GM13976 (cell line): ENCODE results near the gene OR10P1.

Experiments
- DNase-seq: peaks from one replicate; pipeline ENCODE4 v3.0.0; 2012; ENCODE audit warnings: low spot score
- CTCF ChIP-seq: IDR thresholded peaks from 2 replicates; pipeline ENCODE4 v1.5.1; 2012; ENCODE audit warnings: borderline replicate concordance, mild to moderate bottlenecking; ENCODE audit not compliant: insufficient read depth; ENCODE audit errors: extremely low read depth, missing control alignments, control extremely low read depth
- in situ Hi-C: fragments of 300-500 bp; cut with MboI; formaldehyde crosslinking; loops from one replicate; pipeline ENCODE4 v1.12.0; 2022; ENCODE audit warnings: low sequenced_read_pairs, mixed read lengths, inconsistent platforms; ENCODE audit not compliant: unreplicated experiment

OR10P1 gene

GRCh38 chr12:55682087-55682796 is 45.5 kb downstream of the OR10P1 start:
- TF ChIP-seq CTCF, result no peak

GRCh38 chr12:55683676-55684075 is 47.0 kb downstream of the OR10P1 start:
- no peak for TF ChIP-seq CTCF
- in situ Hi-C loops, result no loop called here
- no peak for DNase-seq

More at GRCh38 chr12:55682087-55682796, 45.5 kb downstream of the OR10P1 start:
- no peak for DNase-seq
- in situ Hi-C loops, result no loop called here

GRCh38 chr12:55684761-55685370 is 48.2 kb downstream of the OR10P1 start:
- TF ChIP-seq CTCF, result no peak
- in situ Hi-C loops, result no loop called here
- DNase-seq, result peak; percentile 8

GRCh38 chr12:55685671-55686070 is 49.0 kb downstream of the OR10P1 start:
- DNase-seq, result no peak
- in situ Hi-C loops, result no loop called here
- TF ChIP-seq CTCF, result no peak

GRCh38 chr12:55686366-55687010 is 49.8 kb downstream of the OR10P1 start:
- in situ Hi-C loops, result no loop called here
- no peak for TF ChIP-seq CTCF
- DNase-seq, result no peak
